OCI-LY1 (cell line): ENCODE data around the gene COL5A2.

Experiments used
- H2AFZ ChIP-seq: fragments of 200-600 bp; sonication (generic), shearing (Covaris generic); 2 replicates; pipeline ENCODE4 v1.6.0; 2014; ENCODE audit warnings: antibody characterized with exemption, mild to moderate bottlenecking, low read length
- H3F3A ChIP-seq: fragments of 200-600 bp; sonication (generic), shearing (Covaris generic); 2 replicates; pipeline ENCODE4 v1.6.0; 2014; ENCODE audit warnings: mild to moderate bottlenecking, antibody characterized with exemption, low read length, moderate library complexity; ENCODE audit not compliant: insufficient read depth
- H3K27ac ChIP-seq: fragments of 200-600 bp; sonication (generic); 2 replicates; pipeline ENCODE4 v1.5.1; 2014; ENCODE audit warnings: low read length, mixed run types, mild to moderate bottlenecking, low read depth; ENCODE audit not compliant: poor library complexity, severe bottlenecking
- H3K27me3 ChIP-seq: fragments of 200-600 bp; sonication (generic); 2 replicates; pipeline ENCODE4 v1.6.0; 2014; ENCODE audit warnings: antibody characterized with exemption, mild to moderate bottlenecking, low read length, moderate library complexity; ENCODE audit not compliant: insufficient read depth
- H3K36me3 ChIP-seq: fragments of 200-600 bp; sonication (generic); 2 replicates; pipeline ENCODE4 v1.6.1; 2014; ENCODE audit warnings: mild to moderate bottlenecking, antibody characterized with exemption, low read length, moderate library complexity, mixed read lengths; ENCODE audit not compliant: insufficient read depth
- H3K4me1 ChIP-seq: fragments of 200-600 bp; sonication (generic); 2 replicates; pipeline ENCODE4 v1.5.1; 2014; ENCODE audit warnings: mild to moderate bottlenecking, low read length, moderate library complexity; ENCODE audit not compliant: insufficient read depth, severe bottlenecking
- H3K4me2 ChIP-seq: fragments of 200-600 bp; sonication (generic), shearing (Covaris generic); 2 replicates; pipeline ENCODE4 v1.6.1; 2014; ENCODE audit warnings: low read length
- H3K4me3 ChIP-seq: fragments of 200-600 bp; sonication (generic); 2 replicates; pipeline ENCODE4 v1.5.1; 2014; ENCODE audit warnings: low read length, low read depth, mild to moderate bottlenecking, mixed read lengths; ENCODE audit not compliant: poor library complexity, severe bottlenecking
- H3K79me2 ChIP-seq: fragments of 200-600 bp; shearing (Covaris generic); 2 replicates; pipeline ENCODE4 v1.6.1; 2016; ENCODE audit warnings: mixed run types, low read length, mixed read lengths; ENCODE audit not compliant: insufficient read depth
- H3K9ac ChIP-seq: fragments of 200-600 bp; sonication (generic), shearing (Covaris generic); 2 replicates; pipeline ENCODE4 v1.6.1; 2014; ENCODE audit warnings: mild to moderate bottlenecking, low read length, mixed read lengths
- H3K9me2 ChIP-seq: fragments of 200-600 bp; sonication (generic), shearing (Covaris generic); 2 replicates; pipeline ENCODE4 v1.6.1; 2014; ENCODE audit warnings: low read depth, mild to moderate bottlenecking, low read length, mixed read lengths
- H3K9me3 ChIP-seq: fragments of 200-600 bp; shearing (Covaris generic); 2 replicates; pipeline ENCODE4 v1.6.1; 2014; ENCODE audit warnings: low read length, mixed read lengths
- H4K20me1 ChIP-seq: fragments of 200-600 bp; sonication (generic), shearing (Covaris generic); 2 replicates; pipeline ENCODE4 v1.6.0; 2016; ENCODE audit warnings: mild to moderate bottlenecking, low read length; ENCODE audit not compliant: insufficient read depth
- CTCF ChIP-seq: fragments of 200-600 bp; sonication (generic), shearing (Covaris generic); IDR thresholded peaks from 2 replicates; pipeline ENCODE4 v1.5.1; 2017; ENCODE audit warnings: mild to moderate bottlenecking, antibody characterized with exemption, low read length, moderate library complexity, mixed read lengths
- EZH2 ChIP-seq: fragments of 200-600 bp; sonication (generic), shearing (Covaris generic); IDR thresholded peaks from 2 replicates; pipeline ENCODE4 v1.8.0; 2017; ENCODE audit warnings: borderline replicate concordance, mixed run types, mild to moderate bottlenecking, antibody characterized with exemption, low read length, moderate library complexity, mixed read lengths

COL5A2 gene

GRCh38 chr2:189157456-189157855 is 22.1 kb downstream of the COL5A2 start:
- H3K9me3 ChIP-seq = no peaks in the 10 kb centered on the region
- no peaks in the 10 kb centered on the region for H3F3A ChIP-seq
- H3K4me2 ChIP-seq = no peak overlapping the region
- no peak overlapping the region for H2AFZ ChIP-seq
- H3K4me3 ChIP-seq = no peak overlapping the region
- no peaks in the 10 kb centered on the region for H3K9me2 ChIP-seq
- H3K9ac ChIP-seq = no peak overlapping the region
- no peaks in the 10 kb centered on the region for H3K4me1 ChIP-seq
- TF ChIP-seq EZH2 (no peak), CTCF (no peak)
- H3K27me3 ChIP-seq = no peaks in the 10 kb centered on the region
- H3K79me2 ChIP-seq = no peaks in the 10 kb centered on the region
- no peaks in the 10 kb centered on the region for H3K36me3 ChIP-seq
- no peaks in the 10 kb centered on the region for H4K20me1 ChIP-seq
- no peak overlapping the region for H3K27ac ChIP-seq

- no peak for TF ChIP-seq CTCF
- no peak for TF ChIP-seq EZH2
- Histone ChIP-seq H3K27ac (no peak overlapping the region), H3K79me2 (no peaks in the 10 kb centered on the region), H3K9me2 (no peaks in the 10 kb centered on the region), H3K4me2 (no peak overlapping the region), H3K36me3 (no peaks in the 10 kb centered on the region), H4K20me1 (no peaks in the 10 kb centered on the region), H2AFZ (no peak overlapping the region), H3F3A (no peaks in the 10 kb centered on the region), H3K4me1 (no peaks in the 10 kb centered on the region), H3K27me3 (no peaks in the 10 kb centered on the region), H3K4me3 (no peak overlapping the region), H3K9ac (no peak overlapping the region), H3K9me3 (no peaks in the 10 kb centered on the region)
Measured at GRCh38 chr2:189155795-189156194, 23.8 kb downstream of the COL5A2 start.

GRCh38 chr2:189153619-189154018 is 25.9 kb downstream of the COL5A2 start:
- H3K9ac ChIP-seq = no peak overlapping the region
- no peaks in the 10 kb centered on the region for H3K4me1 ChIP-seq
- H3K4me2 ChIP-seq = no peak overlapping the region
- no peaks in the 10 kb centered on the region for H3K27me3 ChIP-seq
- no peaks in the 10 kb centered on the region for H3K9me3 ChIP-seq
- no peaks in the 10 kb centered on the region for H3K9me2 ChIP-seq
- no peaks in the 10 kb centered on the region for H3K79me2 ChIP-seq
- H2AFZ ChIP-seq = no peak overlapping the region
- H4K20me1 ChIP-seq = no peaks in the 10 kb centered on the region
- no peaks in the 10 kb centered on the region for H3F3A ChIP-seq
- no peak overlapping the region for H3K4me3 ChIP-seq
- H3K27ac ChIP-seq = no peak overlapping the region
- no peaks in the 10 kb centered on the region for H3K36me3 ChIP-seq
- TF ChIP-seq CTCF (no peak), EZH2 (no peak)
